Neural progenitor cell (in vitro differentiated cells): ENCODE data around the gene PAPLN.

Source experiments
- EZH2 ChIP-seq: fragments of 200-600 bp; sonication (generic); IDR thresholded peaks from 2 replicates; pipeline ENCODE4 v1.6.1; 2017; ENCODE audit warnings: antibody characterized with exemption, mild to moderate bottlenecking, moderate library complexity
- EZH2phosphoT487 ChIP-seq: fragments of 200-600 bp; sonication (generic); IDR thresholded peaks from 2 replicates; pipeline ENCODE4 v1.6.1; 2017; ENCODE audit warnings: antibody characterized with exemption
- TF ChIP-seq, protein P1 (sequence below): fragments of 200-600 bp; sonication (generic); IDR thresholded peaks from 2 replicates; pipeline ENCODE4 v1.5.1; 2017; ENCODE audit warnings: antibody characterized with exemption, mild to moderate bottlenecking

GRCh38 chr14:73220061-73220460 lies 17.2 kb upstream of the PAPLN start:
- TF ChIP-seq, protein P1, sequence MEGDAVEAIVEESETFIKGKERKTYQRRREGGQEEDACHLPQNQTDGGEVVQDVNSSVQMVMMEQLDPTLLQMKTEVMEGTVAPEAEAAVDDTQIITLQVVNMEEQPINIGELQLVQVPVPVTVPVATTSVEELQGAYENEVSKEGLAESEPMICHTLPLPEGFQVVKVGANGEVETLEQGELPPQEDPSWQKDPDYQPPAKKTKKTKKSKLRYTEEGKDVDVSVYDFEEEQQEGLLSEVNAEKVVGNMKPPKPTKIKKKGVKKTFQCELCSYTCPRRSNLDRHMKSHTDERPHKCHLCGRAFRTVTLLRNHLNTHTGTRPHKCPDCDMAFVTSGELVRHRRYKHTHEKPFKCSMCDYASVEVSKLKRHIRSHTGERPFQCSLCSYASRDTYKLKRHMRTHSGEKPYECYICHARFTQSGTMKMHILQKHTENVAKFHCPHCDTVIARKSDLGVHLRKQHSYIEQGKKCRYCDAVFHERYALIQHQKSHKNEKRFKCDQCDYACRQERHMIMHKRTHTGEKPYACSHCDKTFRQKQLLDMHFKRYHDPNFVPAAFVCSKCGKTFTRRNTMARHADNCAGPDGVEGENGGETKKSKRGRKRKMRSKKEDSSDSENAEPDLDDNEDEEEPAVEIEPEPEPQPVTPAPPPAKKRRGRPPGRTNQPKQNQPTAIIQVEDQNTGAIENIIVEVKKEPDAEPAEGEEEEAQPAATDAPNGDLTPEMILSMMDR, result no peak
- no peak for TF ChIP-seq EZH2phosphoT487
- TF ChIP-seq EZH2, result no peak
